ENCODE results near the gene ZBTB43.
A peak's percentile ranks its signal among the peaks of the same experiment; 100 is the strongest.

The ZBTB43 gene

DNA sequence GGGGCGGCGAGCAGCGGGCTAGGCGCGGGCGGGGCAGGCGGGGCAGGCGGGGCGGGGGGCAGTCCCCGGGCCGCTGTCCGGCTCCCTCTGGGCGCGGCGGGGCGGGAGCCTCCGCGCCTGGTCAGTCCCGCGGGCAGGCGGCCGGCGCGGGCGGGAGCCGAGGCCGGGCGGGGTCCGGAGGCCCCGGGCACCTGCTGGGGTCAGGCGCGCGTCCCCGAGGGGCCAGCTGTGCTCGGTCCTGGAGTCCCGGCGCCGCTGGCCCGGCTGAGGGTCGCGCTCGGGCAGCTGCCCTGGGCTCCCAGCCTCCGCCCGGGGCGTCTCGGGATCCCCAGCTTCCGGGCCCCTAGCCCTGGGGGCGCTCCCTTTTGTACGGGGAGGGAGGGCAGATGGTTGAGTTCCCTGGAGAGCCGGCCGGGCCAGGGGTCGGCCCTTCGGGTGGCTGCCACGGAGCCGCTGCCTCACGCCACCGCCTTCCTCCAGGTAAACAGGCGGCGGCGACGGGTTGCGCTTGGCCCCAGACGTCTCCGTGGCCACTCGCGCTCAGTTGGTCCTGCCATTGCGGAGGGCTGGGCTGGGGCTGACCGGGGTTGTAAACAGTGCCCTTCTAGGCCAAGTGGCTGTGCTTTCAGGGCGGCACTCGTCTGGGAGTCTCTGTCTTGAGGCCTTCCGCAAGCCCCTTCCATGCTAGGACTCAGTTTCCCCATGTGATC lies 56.1 kb downstream of the ZBTB43 start:
- peak; percentile 63 for DNase-seq

DNA sequence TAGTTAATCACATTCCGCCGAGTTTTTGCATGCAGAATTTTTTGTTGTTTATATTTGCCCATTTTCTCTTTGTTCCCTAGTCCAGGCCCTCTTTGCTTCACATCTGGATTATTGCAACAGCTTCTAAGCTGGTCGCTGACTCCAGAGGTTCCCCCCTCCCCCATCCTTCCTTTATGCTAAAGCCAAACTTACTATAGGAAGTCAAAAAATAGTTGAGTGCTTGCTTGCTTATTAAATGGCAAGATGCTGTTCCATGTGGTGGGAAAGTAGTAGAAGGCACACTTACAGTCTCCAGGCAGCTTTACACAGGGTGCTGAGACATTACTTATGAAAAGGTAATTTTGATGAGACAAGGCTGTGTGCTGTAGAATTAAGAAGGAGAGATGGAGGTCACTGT lies 56.9 kb downstream of the ZBTB43 start:
- no peak for DNase-seq

DNA sequence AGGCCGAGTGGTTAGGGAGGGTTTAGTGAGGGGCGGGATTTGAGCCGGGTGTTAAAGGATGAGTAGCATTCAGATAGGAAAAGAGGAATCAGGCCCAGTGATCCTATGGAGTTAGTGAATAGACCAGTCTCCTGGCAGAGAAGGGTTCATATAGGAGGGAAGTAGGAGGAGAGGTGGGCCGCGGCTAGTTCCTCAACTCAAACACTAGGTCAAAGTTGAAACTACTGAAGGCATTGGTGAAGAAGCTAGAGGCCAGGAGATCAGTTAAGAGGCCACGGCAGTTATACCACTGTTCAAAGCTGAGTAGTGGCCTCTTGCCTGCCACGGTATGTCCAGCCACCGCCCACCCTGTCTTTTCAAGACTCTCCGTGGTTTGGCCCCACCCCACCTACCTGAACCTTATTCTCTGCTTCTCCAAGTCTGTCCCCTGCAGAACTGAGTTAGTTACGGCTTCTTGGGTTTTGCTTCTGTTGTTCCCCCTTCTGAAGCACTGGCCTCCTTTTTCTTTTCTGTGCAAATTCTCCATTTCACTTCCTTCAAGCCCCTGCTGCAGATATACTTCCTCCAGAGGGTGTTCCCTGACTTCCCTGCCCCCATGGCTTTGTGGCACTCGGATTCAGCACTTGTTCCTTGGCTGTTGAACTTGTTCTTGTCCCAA lies 57.4 kb downstream of the ZBTB43 start:
- DNase-seq = no peak

DNA sequence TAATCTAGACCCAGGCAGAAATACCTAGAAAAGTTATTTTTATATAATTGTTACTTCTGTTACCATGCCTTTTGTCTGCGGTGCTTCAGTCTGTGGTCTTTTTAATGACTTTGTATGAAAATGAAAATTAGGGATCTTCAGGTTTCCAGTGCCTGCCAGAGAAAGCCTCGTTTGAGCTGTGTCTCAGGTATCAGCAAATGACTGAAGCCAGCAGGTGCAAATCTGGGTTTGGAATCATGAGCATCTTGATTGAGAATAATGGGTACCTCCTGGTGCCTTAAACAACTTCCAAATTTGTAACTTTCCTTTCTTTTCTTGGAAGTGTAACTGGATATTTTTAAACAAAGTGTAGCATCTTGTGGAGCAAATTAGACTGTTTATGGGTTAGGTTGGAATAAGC lies 59.9 kb downstream of the ZBTB43 start:
- no peak for DNase-seq

DNA sequence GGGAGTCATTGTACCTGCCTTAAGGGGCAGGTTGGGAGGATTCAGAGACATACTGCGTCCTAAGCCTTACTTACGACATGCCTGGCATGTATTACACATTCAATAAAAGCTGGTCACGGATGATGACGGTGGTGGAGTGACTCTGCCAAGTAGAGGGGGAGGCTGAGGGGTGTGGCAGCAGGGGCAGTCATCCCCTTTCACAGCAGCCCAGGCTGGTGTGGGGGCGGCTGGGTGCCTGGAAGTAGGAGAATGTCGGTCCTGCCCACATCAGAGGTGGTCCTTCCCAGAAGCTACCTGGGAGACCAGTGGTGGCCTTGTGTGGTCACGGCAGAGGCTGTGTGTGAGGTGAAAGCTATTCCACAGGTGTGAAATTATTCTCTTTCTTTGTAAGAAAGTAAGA lies 64.5 kb downstream of the ZBTB43 start:
- no peak for DNase-seq

DNA sequence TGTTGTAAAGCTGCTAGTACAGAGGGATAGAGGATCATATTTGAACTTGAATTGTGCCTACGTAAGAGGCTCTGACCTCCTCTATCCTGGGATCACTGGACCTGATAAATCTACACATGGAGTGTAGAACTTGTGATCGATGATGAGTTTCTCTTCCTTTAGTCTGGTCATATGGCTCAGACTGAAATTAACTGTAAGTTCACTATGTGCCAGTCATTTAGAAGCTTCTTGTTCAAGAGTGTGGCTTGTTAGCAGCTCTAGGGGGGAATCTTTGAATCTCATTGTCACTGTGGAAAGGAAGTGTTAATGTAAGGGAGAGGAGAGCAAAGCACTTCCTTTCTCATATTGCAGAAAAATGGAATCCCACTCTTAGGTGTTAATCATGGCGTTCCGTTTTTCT lies 67.7 kb downstream of the ZBTB43 start:
- DNase-seq = no peak

DNA sequence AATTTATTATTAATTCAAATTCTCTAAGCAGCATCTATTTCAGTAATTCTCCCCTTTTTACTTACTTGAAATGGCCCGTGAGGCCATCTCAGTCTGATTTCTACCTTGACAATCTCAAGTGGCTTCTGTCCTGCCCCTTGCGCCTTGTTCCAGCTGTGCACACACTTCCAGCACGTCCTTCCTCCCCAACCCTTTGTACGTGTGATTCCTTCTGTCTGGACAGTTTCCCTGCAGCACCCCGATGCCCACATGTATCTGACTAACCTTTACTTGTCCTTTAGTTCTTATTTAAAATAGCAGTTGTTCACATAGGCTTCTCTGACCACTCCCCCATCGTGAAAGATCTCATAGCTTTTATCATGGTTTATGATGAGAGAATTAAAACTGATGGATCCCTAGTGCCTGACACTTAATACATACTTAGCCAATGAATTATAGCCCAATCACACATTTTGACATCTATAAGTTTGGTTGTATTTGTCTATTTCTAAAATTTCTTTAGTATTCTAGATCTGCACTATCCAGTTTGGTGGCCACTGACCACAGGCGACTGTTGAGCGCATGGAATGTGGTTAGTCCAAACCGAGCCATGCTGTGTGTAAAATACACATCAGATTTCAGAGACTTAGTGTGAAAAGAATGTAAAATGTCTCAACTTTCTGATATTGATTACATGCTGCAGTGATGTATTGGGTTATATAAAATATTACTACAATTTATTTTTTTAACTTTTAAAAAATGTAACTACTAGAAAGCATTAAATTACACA lies 69.9 kb downstream of the ZBTB43 start:
- no peak for DNase-seq

DNA sequence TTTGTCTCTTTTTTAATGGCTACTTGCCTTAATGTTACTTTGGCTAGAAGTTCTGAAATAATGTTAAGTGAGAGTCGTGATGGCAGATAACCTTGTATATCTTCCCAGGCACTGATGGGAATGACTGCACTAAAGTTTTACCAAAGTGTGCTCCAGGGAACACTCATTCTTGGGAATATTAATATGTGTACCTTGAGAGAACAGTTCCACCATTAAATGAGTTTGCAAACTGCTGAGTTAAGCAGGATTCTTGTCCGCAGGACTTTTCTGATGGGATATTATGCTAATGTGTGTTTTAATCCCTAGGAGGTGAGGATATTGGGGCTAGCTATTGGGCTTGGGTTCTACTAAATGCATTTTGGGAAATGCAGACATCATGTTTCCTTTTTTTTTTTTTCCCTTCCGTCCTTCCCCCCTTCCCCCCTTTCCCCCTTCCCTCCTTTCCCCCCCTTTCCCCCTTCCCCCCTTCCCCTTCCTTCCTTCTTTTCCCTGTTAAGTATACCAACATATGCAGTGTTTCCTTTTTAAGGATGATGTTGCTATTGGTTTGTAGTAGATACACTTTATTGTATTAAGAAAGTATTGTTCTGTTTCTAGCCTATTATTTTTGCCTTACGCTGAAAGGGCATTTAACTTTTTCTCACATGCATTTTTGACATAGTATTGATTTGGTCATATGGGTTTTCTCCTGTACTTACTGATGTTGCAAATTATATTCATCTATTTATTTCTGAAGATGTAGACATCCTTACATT lies 71.1 kb downstream of the ZBTB43 start:
- no peak for DNase-seq

DNA sequence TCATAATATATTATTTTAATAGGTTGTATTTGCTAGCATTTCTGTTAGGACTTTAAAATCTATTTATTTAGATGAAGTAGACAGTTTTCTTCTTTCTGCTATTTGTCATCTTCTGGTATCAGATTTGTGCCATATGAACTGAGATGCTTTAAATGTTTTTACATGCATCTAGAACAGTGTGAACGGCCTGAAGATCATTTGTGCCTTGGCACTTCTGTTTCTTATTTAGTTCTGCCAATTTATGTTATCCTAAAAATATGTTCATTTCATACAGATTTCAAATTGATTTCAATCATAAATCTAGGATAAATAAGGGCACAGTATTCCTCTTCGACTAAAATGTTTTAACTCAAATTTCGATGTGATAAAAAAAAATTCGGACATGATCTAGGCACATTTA lies 71.7 kb downstream of the ZBTB43 start:
- no peak for DNase-seq

DNA sequence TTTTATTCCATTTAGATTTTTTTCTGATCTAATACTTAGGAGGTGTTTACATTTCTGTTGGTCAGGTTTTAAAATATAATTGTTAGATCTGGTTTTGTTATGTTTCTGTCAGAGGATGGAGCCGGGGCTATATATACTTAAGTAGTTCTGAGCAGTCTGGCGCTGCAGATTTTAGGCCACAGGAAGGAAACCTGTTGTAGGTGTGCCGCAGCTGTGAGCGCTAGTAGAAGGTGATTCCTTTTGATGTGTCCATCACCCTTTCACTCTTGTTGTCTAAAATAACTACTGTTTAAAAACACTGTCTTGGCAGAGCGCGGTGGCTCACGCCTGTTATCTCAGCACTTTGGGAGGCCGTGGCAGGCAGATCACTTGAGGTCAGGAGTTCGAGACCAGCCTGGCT lies 72.6 kb downstream of the ZBTB43 start:
- no peak for DNase-seq

DNA sequence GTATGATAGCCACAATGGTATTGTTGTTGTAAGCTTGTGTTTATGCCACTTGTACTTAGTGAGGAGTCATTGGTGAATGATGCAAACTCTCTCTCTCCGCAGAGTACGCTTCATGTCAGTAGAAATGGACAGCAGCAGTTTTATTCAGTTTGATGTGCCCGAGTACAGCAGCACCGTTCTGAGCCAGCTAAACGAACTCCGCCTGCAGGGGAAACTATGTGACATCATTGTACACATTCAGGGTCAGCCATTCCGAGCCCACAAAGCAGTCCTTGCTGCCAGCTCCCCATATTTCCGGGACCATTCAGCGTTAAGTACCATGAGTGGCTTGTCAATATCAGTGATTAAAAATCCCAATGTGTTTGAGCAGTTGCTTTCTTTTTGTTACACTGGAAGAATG lies 74.4 kb downstream of the ZBTB43 start:
- no peak for DNase-seq

DNA sequence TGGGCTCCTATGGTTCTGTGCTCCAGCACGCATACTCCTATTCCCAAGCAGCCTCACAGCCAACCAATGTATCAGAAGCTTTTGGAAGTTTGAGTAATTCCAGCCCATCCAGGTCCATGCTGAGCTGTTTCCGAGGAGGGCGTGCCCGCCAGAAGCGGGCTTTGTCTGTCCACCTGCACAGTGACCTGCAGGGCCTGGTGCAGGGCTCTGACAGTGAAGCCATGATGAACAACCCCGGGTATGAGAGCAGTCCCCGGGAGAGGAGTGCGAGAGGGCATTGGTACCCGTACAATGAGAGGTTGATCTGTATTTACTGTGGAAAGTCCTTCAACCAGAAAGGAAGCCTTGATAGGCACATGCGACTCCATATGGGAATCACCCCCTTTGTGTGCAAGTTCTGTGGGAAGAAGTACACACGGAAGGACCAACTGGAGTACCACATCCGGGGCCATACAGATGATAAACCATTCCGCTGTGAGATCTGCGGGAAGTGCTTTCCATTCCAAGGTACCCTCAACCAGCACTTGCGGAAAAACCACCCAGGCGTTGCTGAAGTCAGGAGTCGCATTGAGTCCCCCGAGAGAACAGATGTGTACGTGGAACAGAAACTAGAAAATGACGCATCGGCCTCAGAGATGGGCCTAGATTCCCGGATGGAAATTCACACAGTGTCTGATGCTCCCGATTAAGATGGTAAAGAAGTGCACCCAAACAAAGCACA lies 75.5 kb downstream of the ZBTB43 start:
- no peak for DNase-seq

DNA sequence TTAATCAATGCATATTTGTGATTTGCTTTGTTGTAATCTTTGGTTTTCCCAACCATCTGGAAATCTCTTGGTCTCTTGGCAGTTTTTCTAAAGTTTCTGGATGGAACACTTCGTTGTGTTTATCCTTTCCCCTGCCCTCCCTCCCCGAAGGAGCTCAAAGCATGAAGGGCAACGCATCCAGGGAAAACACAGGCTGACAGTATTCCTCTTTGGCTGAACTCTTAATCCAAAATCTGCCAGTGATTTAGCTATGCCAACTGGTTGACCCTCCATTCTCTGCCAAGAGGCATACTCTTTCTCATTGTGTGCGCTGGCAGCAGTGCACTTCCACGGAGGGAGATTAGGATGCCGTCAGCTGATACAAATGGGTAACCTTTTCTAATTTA lies 76.1 kb downstream of the ZBTB43 start:
- DNase-seq = no peak

DNA sequence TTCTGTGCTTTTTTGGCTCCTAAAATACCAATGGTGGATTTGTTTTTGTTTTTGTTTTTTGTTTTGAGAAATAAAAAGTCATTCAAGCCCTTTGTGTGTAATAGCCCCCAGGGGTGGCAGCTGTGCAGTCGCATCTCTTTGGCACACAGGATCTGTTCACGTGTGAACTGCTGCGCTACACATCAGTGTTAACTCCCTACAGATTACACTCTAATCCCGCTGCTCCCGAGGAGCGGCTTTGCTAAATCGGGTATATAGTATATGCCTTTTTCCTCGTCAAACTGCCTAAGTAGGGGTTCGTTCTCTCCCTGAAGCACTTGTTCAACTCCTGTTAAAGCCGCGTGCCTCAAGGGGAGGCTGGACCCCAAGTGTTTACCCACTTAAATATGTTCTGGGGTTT lies 77.9 kb downstream of the ZBTB43 start:
- no peak for DNase-seq

DNA sequence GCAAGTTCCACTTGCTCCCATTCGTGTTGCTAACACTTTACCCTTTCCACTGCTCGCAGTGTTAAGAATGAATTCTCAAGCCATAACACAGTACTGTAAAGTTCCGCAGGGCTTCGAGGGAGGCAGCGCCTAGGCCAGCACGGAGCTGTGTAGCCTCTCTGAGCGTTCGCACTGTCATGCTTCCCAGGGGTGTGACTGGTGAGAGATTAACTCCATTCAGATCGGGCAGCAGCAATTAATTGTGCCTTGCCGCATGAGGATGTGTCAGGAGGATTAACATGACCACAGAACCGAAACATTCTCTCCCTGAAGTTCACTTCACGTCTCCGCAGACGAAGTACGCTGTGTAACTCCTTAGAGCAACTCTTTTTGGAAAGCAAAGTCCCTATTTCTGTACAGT lies 78.8 kb downstream of the ZBTB43 start:
- DNase-seq = peak; percentile 29

DNA sequence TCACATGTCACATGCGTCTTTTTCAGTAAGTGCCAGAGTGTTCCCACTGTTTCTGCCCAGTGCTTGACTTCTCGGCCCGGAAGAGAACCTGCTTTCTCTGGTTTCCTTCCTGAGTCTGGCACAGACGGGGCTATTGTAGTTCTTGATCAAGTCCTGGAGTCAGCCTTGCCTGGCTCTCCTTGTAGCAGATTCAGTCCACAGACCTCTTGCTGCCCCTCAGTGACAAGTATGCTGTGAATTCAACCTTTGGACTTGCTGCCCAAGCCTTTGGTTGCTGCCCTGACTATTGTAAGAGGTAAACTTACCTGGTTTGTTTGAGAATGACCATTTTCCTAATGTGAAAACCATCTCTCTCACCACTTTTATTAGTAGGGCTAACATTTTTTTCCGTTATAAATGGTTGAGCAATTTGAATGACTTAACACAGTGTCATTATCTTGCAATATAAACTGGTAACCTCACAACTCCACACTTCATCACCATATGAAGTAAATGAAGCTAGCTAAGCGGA lies 80.3 kb downstream of the ZBTB43 start:
- no peak for DNase-seq

DNA sequence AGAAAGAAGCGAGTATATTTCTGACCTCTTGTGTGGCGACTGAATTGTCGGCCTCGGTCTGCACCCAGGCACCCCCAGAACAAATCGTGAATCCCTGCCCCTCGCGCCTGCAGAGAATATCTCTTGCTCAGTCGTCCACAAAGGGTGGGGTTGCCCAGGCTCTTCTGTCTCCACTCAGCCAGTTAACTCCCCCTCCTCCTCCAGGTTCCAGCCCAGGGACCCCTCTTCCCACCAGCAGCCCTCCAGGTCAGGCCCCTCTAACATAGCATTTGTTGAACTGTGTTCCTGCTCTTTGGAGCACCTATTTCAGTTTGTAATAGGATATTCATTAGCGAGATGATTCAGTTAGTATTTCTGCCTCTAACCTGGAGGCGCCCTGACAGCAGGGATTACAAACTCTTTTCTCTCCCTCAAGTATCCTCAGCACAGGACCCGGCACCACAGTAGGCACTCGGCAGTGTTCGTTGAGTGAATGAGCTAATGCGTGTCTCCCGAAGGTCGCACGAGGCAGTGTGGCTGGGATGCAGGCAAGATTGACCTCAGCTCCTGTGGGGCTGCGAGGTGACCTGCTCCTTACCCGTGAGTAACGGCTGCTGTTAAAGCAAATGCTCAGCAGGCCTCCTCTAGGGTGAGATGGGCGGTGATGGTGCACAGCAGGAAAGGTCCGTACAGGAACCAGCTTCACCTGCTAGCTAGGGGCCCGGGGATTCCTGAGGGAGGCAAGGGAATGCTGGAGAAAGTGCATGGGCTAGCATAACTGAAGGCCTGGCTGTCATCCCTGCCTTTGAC lies 81.4 kb downstream of the ZBTB43 start:
- DNase-seq = peak; percentile 41

DNA sequence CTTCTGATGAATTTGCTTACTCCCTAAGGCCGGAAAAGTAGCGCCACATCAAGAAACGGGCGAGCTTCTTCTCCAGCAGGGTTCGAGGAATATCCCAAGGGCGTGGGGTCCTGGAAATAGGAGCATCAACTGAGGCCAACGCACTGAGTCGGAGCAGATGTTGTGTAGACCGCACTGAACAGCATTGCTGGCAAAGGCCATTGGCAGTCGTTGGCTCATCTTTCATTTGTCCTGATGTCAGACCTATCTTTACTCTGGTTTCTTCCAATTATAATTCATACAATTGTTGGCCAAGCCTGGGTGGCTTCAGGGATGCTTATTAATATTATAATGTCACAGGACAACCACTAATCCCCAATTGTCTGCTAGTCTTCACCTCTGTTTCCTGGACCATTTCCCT lies 82.1 kb downstream of the ZBTB43 start:
- no peak for DNase-seq
